HFF-Myc (cell line): ENCODE results near the gene NXF1.

ENCODE experiments used
- DNase-seq: peaks from one replicate; pipeline ENCODE4 v3.0.0-alpha.2; 2011; ENCODE audit warnings: low read depth; ENCODE audit errors: extremely low read depth
- H3K4me3 ChIP-seq: replicated peaks from 2 replicates; pipeline ENCODE4 v1.5.1; 2011; ENCODE audit warnings: low read depth, mild to moderate bottlenecking, control low read depth, low read length
- TF ChIP-seq, protein P1 (sequence below): IDR thresholded peaks from 2 replicates; pipeline ENCODE4 v1.5.1; 2012; ENCODE audit warnings: mild to moderate bottlenecking, low read depth, low read length, control low read depth; ENCODE audit errors: missing control alignments

Gene NXF1

DNA sequence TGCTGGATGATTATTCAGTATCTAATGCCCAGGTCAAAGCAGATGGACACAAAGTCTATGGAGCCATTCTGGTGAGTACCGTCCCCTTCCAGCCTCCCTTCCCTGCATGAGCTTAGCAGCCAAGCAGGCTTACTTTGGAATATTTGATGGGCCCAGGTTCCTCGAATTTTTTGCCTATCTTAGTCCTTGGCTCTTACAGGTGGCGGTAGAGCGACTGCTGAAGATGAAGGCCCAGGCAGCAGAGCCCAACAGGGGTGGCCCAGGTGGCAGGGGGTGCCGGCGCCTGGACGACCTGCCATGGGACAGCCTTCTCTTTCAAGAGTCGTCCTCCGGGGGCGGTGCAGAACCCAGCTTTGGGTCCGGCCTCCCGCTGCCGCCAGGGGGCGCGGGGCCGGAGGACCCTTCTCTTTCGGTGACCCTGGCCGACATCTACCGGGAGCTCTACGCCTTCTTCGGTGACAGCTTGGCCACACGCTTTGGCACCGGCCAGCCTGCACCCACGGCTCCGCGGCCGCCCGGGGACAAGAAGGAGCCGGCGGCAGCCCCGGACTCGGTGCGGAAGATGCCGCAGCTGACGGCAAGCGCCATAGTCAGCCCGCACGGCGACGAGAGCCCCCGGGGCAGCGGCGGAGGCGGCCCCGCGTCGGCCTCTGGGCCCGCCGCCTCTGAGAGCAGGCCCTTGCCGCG, 18.8 kb downstream of the NXF1 start:
- TF ChIP-seq, protein P1, sequence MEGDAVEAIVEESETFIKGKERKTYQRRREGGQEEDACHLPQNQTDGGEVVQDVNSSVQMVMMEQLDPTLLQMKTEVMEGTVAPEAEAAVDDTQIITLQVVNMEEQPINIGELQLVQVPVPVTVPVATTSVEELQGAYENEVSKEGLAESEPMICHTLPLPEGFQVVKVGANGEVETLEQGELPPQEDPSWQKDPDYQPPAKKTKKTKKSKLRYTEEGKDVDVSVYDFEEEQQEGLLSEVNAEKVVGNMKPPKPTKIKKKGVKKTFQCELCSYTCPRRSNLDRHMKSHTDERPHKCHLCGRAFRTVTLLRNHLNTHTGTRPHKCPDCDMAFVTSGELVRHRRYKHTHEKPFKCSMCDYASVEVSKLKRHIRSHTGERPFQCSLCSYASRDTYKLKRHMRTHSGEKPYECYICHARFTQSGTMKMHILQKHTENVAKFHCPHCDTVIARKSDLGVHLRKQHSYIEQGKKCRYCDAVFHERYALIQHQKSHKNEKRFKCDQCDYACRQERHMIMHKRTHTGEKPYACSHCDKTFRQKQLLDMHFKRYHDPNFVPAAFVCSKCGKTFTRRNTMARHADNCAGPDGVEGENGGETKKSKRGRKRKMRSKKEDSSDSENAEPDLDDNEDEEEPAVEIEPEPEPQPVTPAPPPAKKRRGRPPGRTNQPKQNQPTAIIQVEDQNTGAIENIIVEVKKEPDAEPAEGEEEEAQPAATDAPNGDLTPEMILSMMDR = peak; percentile 98
- no peak for DNase-seq
- H3K4me3 ChIP-seq = peak overlapping the region; percentile 84

DNA sequence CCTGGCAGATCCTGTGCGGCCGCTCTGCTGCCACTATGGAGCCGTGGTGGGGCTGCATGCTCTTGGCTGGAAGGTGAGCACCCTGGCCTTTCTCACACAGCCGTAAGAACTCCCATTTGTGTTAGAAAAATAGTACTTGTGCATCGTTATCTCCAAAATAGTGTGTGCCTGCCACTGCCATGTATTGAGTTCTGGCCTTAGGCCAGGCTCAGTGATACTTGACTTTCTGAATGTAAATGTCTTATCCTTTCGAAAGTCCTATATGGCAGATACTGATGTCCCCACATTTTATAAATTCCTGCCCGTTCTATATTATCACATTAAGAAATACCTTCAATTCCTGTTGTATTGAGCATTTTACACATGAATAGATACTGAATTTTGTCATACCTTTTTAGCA, 22.5 kb downstream of the NXF1 start:
- no peak for DNase-seq
- no peak overlapping the region for H3K4me3 ChIP-seq
- TF ChIP-seq, protein P1 = no peak

DNA sequence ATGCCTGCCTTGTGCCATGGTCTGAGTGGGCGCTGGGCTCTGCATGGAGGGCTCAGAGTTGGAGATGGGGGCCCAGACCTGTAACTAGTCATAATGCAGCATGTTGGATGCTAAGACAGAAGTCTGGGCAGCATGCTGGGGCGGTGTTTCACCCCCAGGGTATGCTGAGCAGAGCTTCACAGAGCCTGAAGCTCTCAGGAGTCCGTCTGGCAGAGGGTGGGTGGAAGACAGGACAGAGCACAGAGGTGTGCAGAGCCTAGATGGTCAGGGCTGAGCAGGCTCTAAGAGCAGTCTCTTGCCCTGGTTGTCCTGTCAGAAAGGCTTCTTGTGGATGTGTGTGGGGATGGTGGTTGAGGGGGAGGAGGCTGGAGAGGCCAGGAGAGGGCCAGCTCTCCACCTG, 26.8 kb downstream of the NXF1 start:
- TF ChIP-seq, protein P1 = no peak
- DNase-seq = no peak
- H3K4me3 ChIP-seq = no peak overlapping the region

DNA sequence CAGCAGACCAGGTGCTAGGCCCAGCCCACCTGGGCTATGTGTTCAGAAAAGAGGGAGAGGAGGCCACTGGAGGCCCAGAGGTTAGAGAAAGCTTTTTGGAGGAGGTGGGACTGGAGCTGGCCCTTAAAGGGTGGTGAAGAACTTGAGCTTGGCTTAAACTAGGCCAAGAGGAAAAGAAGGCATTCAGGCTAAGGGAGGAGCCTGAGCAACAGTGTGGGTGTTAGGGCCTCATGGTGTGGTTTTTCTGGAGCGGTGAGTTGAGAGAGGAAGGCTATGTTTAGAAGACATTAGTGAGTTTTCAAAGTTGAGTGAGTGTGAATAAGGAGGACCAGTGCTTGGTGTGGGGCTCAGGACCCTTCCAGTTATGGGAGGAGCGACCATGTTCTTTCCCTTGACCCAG, 27.9 kb downstream of the NXF1 start:
- no peak for DNase-seq
- no peak overlapping the region for H3K4me3 ChIP-seq
- TF ChIP-seq, protein P1 = no peak

DNA sequence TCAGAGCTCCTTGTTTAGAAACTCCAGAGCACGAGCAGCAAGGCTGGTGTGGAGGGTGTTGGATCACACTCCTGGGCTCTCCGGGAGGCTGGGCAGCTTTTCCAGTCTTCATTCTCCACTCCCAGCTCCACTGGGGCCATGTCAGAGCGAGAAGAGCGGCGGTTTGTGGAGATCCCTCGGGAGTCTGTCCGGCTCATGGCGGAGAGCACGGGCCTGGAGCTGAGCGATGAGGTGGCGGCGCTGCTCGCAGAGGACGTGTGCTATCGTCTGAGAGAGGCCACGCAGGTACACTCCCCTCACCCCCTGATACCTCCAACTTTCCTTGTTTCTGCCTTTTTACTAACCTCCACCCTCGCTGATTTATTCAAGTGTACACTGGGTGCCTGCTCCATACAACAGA, 29.6 kb downstream of the NXF1 start:
- H3K4me3 ChIP-seq = no peak overlapping the region
- TF ChIP-seq, protein P1 = no peak
- no peak for DNase-seq

DNA sequence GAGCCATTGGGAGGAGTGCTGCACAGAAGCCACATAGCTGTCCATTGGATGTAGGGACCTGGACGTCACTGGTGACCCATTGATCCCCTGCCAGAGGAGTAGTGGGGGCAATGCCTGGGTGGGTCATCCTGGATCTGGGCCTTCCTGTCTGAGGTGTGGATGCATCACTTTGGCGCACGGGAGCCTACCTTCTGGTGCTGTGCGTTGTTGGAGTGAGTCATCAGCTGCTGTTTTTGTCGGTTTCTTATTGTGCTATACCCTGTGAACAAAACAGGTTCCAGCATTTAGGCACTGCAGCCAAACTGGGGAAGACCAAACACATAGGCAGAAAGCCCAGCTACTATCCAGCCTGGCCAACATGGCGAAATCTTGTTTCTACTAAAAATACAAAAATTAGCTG, 30.8 kb downstream of the NXF1 start:
- H3K4me3 ChIP-seq = no peak overlapping the region
- no peak for DNase-seq
- TF ChIP-seq, protein P1 = no peak
